ENCODE results near the gene LPAR2.

DNA sequence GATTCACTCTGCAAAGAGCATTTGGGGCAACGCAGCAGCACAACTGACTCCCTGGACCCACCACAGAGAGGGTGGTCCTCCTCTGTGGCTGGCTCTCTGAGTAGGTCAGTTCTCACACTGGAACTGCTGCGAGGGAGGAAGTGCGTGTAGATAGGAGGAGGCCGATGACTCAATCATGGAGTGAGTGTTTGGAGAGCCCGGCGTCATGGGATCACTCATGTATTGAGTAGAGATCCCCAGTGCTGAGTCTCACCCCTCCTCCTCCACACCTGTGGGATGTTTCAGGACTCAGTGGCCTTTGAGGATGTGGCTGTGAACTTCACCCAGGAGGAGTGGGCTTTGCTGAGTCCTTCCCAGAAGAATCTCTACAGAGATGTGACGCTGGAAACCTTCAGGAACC, 49.6 kb upstream of the LPAR2 start:
- TF ChIP-seq EZH2 (IDR thresholded peaks at IDR 0.05; ENCODE audit: borderline replicate concordance, control insufficient read depth, low read depth, low read length) = no peak
- TF ChIP-seq HDAC6 (IDR thresholded peaks at IDR 0.05; ENCODE audit: unreplicated experiment) = no peak
- no peak for TF ChIP-seq TAF1 (IDR thresholded peaks at IDR 0.05; ENCODE audit: borderline replicate concordance, low read depth, low read length)
- TF ChIP-seq POLR2AphosphoS2 (IDR thresholded peaks at IDR 0.05; ENCODE audit: low read depth, low read length) = no peak
- no peak for TF ChIP-seq SIN3A (IDR thresholded peaks at IDR 0.05; ENCODE audit: low read depth, low read length)
- TF ChIP-seq NRF1 (conservative IDR thresholded peaks at IDR 0.05; ENCODE audit: low read depth, low read length) = no peak
- no peak for TF ChIP-seq SUZ12 (IDR thresholded peaks at IDR 0.05; ENCODE audit: unreplicated experiment)
- no peak for TF ChIP-seq SMARCA5 (IDR thresholded peaks at IDR 0.05)
- TF ChIP-seq SP1 (IDR thresholded peaks at IDR 0.05; ENCODE audit: low read depth, low read length) = no peak
- TF ChIP-seq RCOR1 (conservative IDR thresholded peaks at IDR 0.05; ENCODE audit: low read depth, low read length) = no peak
- no peak for TF ChIP-seq CREB1 (IDR thresholded peaks at IDR 0.05; ENCODE audit: low read depth)
- TF ChIP-seq, protein P1, sequence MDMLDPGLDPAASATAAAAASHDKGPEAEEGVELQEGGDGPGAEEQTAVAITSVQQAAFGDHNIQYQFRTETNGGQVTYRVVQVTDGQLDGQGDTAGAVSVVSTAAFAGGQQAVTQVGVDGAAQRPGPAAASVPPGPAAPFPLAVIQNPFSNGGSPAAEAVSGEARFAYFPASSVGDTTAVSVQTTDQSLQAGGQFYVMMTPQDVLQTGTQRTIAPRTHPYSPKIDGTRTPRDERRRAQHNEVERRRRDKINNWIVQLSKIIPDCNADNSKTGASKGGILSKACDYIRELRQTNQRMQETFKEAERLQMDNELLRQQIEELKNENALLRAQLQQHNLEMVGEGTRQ (IDR thresholded peaks at IDR 0.05; ENCODE audit: borderline replicate concordance, low read depth, low read length) = no peak

Data from GM12878 (cell line).